ENCODE measurements around the gene PCNA.

The PCNA gene

DNA sequence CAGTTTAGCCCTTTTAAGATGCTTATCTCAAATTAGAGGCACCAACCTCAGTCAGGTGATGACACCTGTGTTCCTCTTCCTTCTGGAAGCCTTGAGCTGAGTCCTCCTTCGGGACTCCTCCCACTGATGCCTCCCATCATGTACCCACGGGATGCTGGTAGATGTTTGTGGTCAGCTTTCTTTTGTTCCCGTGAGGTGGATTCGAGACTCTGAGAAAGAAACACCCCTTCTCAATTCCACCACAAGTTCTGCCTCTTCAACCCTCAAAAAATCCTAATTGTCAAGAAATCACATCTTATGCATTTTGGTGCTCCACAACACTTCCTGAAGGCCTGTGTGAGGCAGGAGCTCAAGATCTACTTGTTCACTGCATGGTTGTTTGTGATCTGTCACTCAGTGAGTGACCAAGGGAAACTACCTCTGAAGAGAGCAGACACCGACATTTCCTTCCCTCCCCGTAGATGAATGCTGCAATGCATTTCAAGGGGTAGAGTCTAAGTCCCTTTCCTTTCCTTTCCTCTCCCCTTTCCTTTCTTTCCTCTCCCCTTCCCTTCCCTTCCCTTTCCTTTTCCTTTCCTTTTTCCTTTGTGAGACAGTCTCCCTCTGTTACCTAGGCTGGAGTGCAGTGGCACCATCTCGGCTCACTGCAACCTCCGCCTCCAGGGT, 50.5 kb downstream of the PCNA start:
- Mint-ChIP-seq H3K36me3 (no peaks in the 10 kb centered on the region), H3K27me3 (no peaks in the 10 kb centered on the region), H3K27ac (no peak overlapping the region), H3K4me1 (no peaks in the 10 kb centered on the region), H3K4me3 (no peak overlapping the region), H3K9me3 (no peaks in the 10 kb centered on the region)

DNA sequence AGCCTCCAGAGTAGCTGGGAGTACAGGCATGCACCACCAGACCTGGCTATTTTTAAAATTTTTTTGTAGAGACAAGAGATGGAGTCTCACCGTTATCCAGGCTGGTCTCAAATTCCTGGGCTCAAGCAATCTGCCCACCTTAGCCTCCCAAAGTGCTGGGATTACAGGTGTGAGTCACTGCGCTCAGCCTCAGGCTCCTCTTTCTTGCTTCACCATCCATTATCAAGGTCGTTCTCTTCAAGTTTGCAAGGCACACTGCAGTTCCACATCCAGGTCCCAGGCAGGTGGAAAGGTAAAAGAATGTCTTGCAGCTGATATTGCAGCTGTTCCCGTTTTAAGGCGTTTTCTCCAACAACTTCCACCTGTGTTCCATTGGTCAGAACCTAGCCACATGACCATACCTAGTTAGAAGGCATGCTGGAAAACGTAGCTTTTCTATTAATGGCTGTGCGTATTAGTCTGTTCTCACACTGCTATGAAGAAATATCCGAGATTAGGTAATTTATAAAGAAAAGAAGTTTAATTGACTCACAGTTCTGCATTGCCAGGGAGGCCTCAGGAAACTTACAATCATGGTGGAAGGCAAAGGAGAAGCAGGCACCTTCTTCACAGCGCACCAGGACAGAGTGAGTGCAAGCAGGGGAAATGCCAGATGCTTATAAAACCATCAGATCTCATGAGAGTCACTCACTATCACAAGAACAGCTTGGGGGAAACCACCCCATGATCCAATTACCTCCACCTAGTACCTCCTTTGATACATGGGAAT, 51.7 kb downstream of the PCNA start:
- H3K4me3 Mint-ChIP-seq = no peak overlapping the region
- H3K36me3 Mint-ChIP-seq = no peaks in the 10 kb centered on the region
- H3K27me3 Mint-ChIP-seq = no peaks in the 10 kb centered on the region
- no peaks in the 10 kb centered on the region for H3K9me3 Mint-ChIP-seq
- no peak overlapping the region for H3K27ac Mint-ChIP-seq
- no peaks in the 10 kb centered on the region for H3K4me1 Mint-ChIP-seq

GRCh38 chr20:5065879-5066383, 53.8 kb downstream of the PCNA start:
- Mint-ChIP-seq H3K27ac (no peak overlapping the region), H3K27me3 (no peaks in the 10 kb centered on the region), H3K4me3 (no peak overlapping the region), H3K36me3 (no peaks in the 10 kb centered on the region), H3K9me3 (no peaks in the 10 kb centered on the region), H3K4me1 (no peaks in the 10 kb centered on the region)

DNA sequence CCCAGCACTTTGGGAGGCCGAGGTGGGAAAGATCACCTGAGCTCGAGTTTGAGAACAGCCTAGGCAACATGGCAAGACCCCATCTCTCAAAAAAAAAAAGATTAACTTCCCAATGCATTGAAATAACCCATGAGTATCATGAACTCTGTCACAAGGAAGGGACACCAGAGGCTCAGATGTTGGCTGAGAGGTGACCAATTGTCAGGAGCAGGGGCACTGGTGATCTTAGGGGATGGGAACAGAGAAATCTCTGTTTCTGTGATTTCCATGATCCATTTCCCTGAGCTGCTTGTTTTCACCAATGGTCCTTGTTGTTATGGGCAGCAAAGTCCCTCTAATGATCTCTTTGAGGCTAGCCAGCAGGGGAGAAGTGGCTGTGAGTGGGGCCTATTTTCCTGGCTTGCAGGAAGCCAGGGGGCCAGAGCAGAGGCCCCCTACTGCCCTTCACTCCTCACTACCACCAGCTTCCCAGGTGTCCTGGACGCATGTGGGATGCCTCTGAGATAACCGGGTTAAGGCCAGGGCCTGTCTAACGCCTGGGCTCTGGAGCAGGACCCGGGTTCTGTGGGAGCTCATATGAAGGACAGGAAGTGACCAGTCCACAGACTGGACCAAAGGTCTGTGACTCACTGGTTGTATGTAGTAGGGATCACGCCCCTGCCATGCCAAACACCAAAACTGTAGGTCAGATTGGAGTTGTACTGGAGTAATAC, 54.4 kb downstream of the PCNA start:
- no peaks in the 10 kb centered on the region for H3K36me3 Mint-ChIP-seq
- no peaks in the 10 kb centered on the region for H3K27me3 Mint-ChIP-seq
- H3K27ac Mint-ChIP-seq = no peak overlapping the region
- no peaks in the 10 kb centered on the region for H3K4me1 Mint-ChIP-seq
- no peaks in the 10 kb centered on the region for H3K9me3 Mint-ChIP-seq
- no peak overlapping the region for H3K4me3 Mint-ChIP-seq
